HepG2 (cell line): ENCODE measurements around the gene ATP6V1F. TPM values are rescaled to one million over a fixed set of nuclear protein-coding genes. Genes with fewer than 3 reads are reported as not detected.

ENCODE experiments used
- ATAC-seq: fragments of 200-7000 bp; cut with Tn5 transposase; 3 replicates; pipeline ENCODE4 v1.9.1; 2020; ENCODE audit warnings: mild to moderate bottlenecking, moderate library complexity
- BruUV-seq: library from RNA; stranded (reverse); fragments of 400-500 nt; replicated peaks from 2 replicates; lab custom pipeline; 2021; lab: Mats Ljungman, UMichigan
- CTCF ChIA-PET: fragments of 300-600 bp; formaldehyde crosslinking; extraction: SDS; loops from one replicate; lab custom pipeline; 2021; ENCODE audit warnings: low total read pairs, inconsistent platforms, low intra/inter-chr PET ratio; lab: Yijun Ruan, JAX
- POLR2A ChIA-PET: fragments of 350-600 bp; sonication (Branson Sonifier 250); formaldehyde crosslinking; loops from one replicate; lab custom pipeline; 2020; ENCODE audit warnings: antibody characterized with exemption, inconsistent platforms; lab: Yijun Ruan, JAX
- DNase-seq: peaks from one replicate; pipeline ENCODE4 v3.0.0-alpha.2; 2015; ENCODE audit warnings: low spot score
- FAIRE-seq: peaks from 3 replicates; lab custom pipeline; 2011; peaks lifted over from hg19 to GRCh38; lab: Jason Lieb, UNC
- H2AFZ ChIP-seq: one replicate; pipeline ENCODE4 v1.6.1; 2011; ENCODE audit warnings: low read length, inconsistent platforms
- H3K27ac ChIP-seq: fragments of 300-600 bp; 3 replicates; pipeline ENCODE4 v1.8.0; 2011; ENCODE audit warnings: mixed run types, mild to moderate bottlenecking, mixed read lengths, low read length, inconsistent platforms; ENCODE audit not compliant: insufficient read depth; ENCODE audit errors: extremely low read length
- H3K27me3 ChIP-seq, 2 experiments: fragments of 200-600 bp in 1 of 2; 2 replicates in 1 of 2; 3 replicates in 1 of 2; pipeline versions ENCODE4 v1.6.0 to v1.8.0; 2011; ENCODE audit warnings: low read length in 2 of 2, mild to moderate bottlenecking in 2 of 2, moderate library complexity in 2 of 2, inconsistent platforms in 1 of 2; ENCODE audit not compliant: insufficient read depth in 2 of 2, control insufficient read depth in 1 of 2
- H3K36me3 ChIP-seq, 2 experiments: fragments of 200-600 bp in 1 of 2; replicated peaks in 1 of 2; 2 replicates in 1 of 2; 3 replicates in 1 of 2; pipeline versions ENCODE4 v1.5.1 to v1.8.0; 2011; ENCODE audit warnings: low read length in 2 of 2, inconsistent platforms in 1 of 2; ENCODE audit not compliant: insufficient read depth in 2 of 2, control insufficient read depth in 1 of 2
- H3K4me1 ChIP-seq: 2 replicates; pipeline ENCODE4 v1.5.1; 2012; ENCODE audit warnings: low read length, inconsistent platforms; ENCODE audit not compliant: insufficient read depth
- H3K4me2 ChIP-seq: 2 replicates; pipeline ENCODE4 v1.6.0; 2011; ENCODE audit warnings: low read depth, low read length, inconsistent platforms
- H3K4me3 ChIP-seq, 3 experiments: fragments of 200-600 bp in 1 of 3; sonication (generic), shearing (Covaris generic) in 1 of 3; replicated peaks in 1 of 3; 2 replicates each; pipeline ENCODE4 v1.5.1; 2011 to 2016; ENCODE audit warnings: low read length in 3 of 3, inconsistent platforms in 2 of 3, low read depth in 2 of 3, mild to moderate bottlenecking in 2 of 3, control low read depth in 1 of 3, mixed read lengths in 1 of 3; ENCODE audit not compliant: insufficient read depth in 1 of 3
- H3K79me2 ChIP-seq: one replicate; pipeline ENCODE4 v1.6.1; 2011; ENCODE audit warnings: low read length, inconsistent platforms; ENCODE audit not compliant: insufficient read depth
- H3K9ac ChIP-seq: 2 replicates; pipeline ENCODE4 v1.6.0; 2011; ENCODE audit warnings: mild to moderate bottlenecking, low read depth, low read length, inconsistent platforms; ENCODE audit not compliant: insufficient read depth
- H3K9me3 ChIP-seq: 2 replicates; pipeline ENCODE4 v1.5.1; 2012; ENCODE audit warnings: mild to moderate bottlenecking, low read length
- H4K20me1 ChIP-seq: 2 replicates; pipeline ENCODE4 v1.6.0; 2011; ENCODE audit warnings: inconsistent platforms, mild to moderate bottlenecking, low read length, moderate library complexity; ENCODE audit not compliant: insufficient read depth
- CEBPZ ChIP-seq: IDR thresholded peaks from 2 replicates; pipeline ENCODE4 v1.6.1; 2012; ENCODE audit warnings: low read length, improper control_type of control experiment
- FLYWCH1 ChIP-seq: sonication (generic); formaldehyde crosslinking; IDR thresholded peaks from 2 replicates; pipeline ENCODE4 v1.8.1; 2023; ENCODE audit warnings: mild to moderate bottlenecking, missing genetic modification reagents
- HOXD1 ChIP-seq: sonication (generic); formaldehyde crosslinking; IDR thresholded peaks from 2 replicates; pipeline ENCODE4 v1.5.0; 2020; ENCODE audit warnings: missing genetic modification reagents
- MED13 ChIP-seq: sonication (generic); formaldehyde crosslinking; IDR thresholded peaks from 2 replicates; pipeline ENCODE4 v1.5.0; 2020; ENCODE audit warnings: missing genetic modification reagents
- NFATC3 ChIP-seq: sonication (generic); formaldehyde crosslinking; IDR thresholded peaks from 2 replicates; pipeline ENCODE4 v1.5.1; 2020; ENCODE audit warnings: mild to moderate bottlenecking, missing genetic modification reagents
- PAWR ChIP-seq: sonication (generic); formaldehyde crosslinking; IDR thresholded peaks from 2 replicates; pipeline ENCODE4 v1.4.0; 2020; ENCODE audit warnings: missing genetic modification reagents, mild to moderate bottlenecking, borderline replicate concordance
- PHF8 ChIP-seq: sonication (generic); formaldehyde crosslinking; IDR thresholded peaks from 2 replicates; pipeline ENCODE4 v1.5.0; 2020; ENCODE audit warnings: missing genetic modification reagents
- SKI ChIP-seq: fragments of 450-650 bp; IDR thresholded peaks from one replicate; pipeline ENCODE4 v1.6.1; 2018; ENCODE audit warnings: mild to moderate bottlenecking; ENCODE audit not compliant: partially characterized antibody
- TFAP4 ChIP-seq: sonication (generic); IDR thresholded peaks from 2 replicates; pipeline ENCODE4 v1.6.1; 2016; ENCODE audit warnings: low read depth, borderline replicate concordance
- ZNF124 ChIP-seq: sonication (generic); formaldehyde crosslinking; IDR thresholded peaks from 2 replicates; pipeline ENCODE4 v1.4.0; 2020; ENCODE audit warnings: missing genetic modification reagents
- ZNF30 ChIP-seq: sonication (generic); formaldehyde crosslinking; IDR thresholded peaks from 2 replicates; pipeline ENCODE4 v1.5.0; 2020; ENCODE audit warnings: mild to moderate bottlenecking, missing genetic modification reagents
- ZNF317 ChIP-seq: sonication (generic); formaldehyde crosslinking; IDR thresholded peaks from 2 replicates; pipeline ENCODE4 v1.5.0; 2020; ENCODE audit warnings: mild to moderate bottlenecking, missing genetic modification reagents
- ZNF326 ChIP-seq: sonication (generic); formaldehyde crosslinking; IDR thresholded peaks from 2 replicates; pipeline ENCODE4 v1.4.0; 2020; ENCODE audit warnings: missing genetic modification reagents, borderline replicate concordance
- ZNF350 ChIP-seq: sonication (generic); formaldehyde crosslinking; IDR thresholded peaks from 2 replicates; pipeline ENCODE4 v1.4.0; 2020; ENCODE audit warnings: mild to moderate bottlenecking, low read depth, missing genetic modification reagents, borderline replicate concordance
- ZNF597 ChIP-seq: sonication (generic); formaldehyde crosslinking; IDR thresholded peaks from 2 replicates; pipeline ENCODE4 v1.5.0; 2020; ENCODE audit warnings: missing genetic modification reagents
- ZSCAN9 ChIP-seq: IDR thresholded peaks from 2 replicates; pipeline ENCODE4 v1.6.1; 2016; ENCODE audit warnings: borderline replicate concordance
- WGBS: methylation state at CpG from one replicate; pipeline ENCODE4 v1.1.6; 2017; ENCODE audit warnings: low lambda C conversion rate; 5-methylcytosine and 5-hydroxymethylcytosine counted together
- in situ Hi-C: cut with HindIII; loops from 2 replicates; pipeline ENCODE4 v1.10.0; 2017; ENCODE audit warnings: low pct_unique_long_range_greater_than_20kb; ENCODE audit not compliant: extremely low pct_ligation_motif_present
- intact Hi-C: fragments of 100-400 bp; cut with micrococcal nuclease; formaldehyde crosslinking; loops from one replicate; pipeline ENCODE4 v1.10.0; 2022; ENCODE audit not compliant: unreplicated experiment
- polyA plus RNA-seq, 8 experiments: library from polyadenylated mRNA; depleted of rRNA in 3 of 8; stranded (reverse) in 7 of 8; unstranded in 1 of 8; fragments of >200 nt; fragmentation: Illumina TruSeq in 4 of 8; extraction: Trizol in 4 of 8; gene quantifications; 2 replicates each; pipeline versions ENCODE4 v1.2.1 to v1.2.3, GENCODE V29; 2011 to 2016; ENCODE audit warnings: low read depth in 4 of 8, missing spikeins in 1 of 8, mixed read lengths in 1 of 8; ENCODE audit not compliant: insufficient read depth in 1 of 8
- total RNA-seq, 5 experiments: library from RNA; depleted of rRNA; stranded (reverse); fragments of >200 nt; fragmentation: Illumina TruSeq; extraction: Trizol; gene quantifications; 2 replicates each; pipeline ENCODE4 v1.2.3, GENCODE V29; 2016; ENCODE audit warnings: low read depth in 1 of 5

The ATP6V1F gene
- total and polyA plus RNA-seq, 2 of the 13 experiments (the other 11 are each of a cell fraction or from before 2014, with no cell fraction given): 87.2 to 132 TPM

GRCh38 chr7:128858380-128859231, 4.0 kb upstream of the ATP6V1F start:
- H3K4me2 ChIP-seq: no peak overlapping the region
- intact Hi-C loops: no loop called here
- H3K27ac ChIP-seq: no peak overlapping the region
- H2AFZ ChIP-seq: no peak overlapping the region
- FAIRE-seq: no peak
- ChIA-PET POLR2A (no interaction called here), CTCF (no interaction called here)
- H3K79me2 ChIP-seq: peaks cover 8% of the 10 kb centered on the region
- no peaks in the 10 kb centered on the region for H3K36me3 ChIP-seq
- H3K4me3 ChIP-seq: no peak overlapping the region
- H4K20me1 ChIP-seq: no peaks in the 10 kb centered on the region; the same call in 1 of the 2 replicates
- WGBS: 37% methylated on average over 11 of the region's 18 CpGs
- no peak for DNase-seq
- H3K9me3 ChIP-seq: no peaks in the 10 kb centered on the region
- H3K27me3 ChIP-seq: peaks cover 4 to 40% of the 10 kb centered on the region in 2 experiments; a peak in 4 of 5 replicates
- BruUV-seq: no TSS peak
- in situ Hi-C loops: no loop called here
- ATAC-seq: no peak
- H3K9ac ChIP-seq: no peak overlapping the region
- H3K4me1 ChIP-seq: peaks cover 9% of the 10 kb centered on the region
- TF ChIP-seq SKI: no peak
- TF ChIP-seq NFATC3 (CRISPR knock-in tag): no peak
- TF ChIP-seq CEBPZ: no peak
- TF ChIP-seq FLYWCH1 (CRISPR knock-in tag): no peak
- TF ChIP-seq MED13: no peak
- TF ChIP-seq TFAP4: no peak
- no peak for TF ChIP-seq PHF8 (CRISPR knock-in tag)
- TF ChIP-seq ZNF317 (CRISPR knock-in tag): no peak
- no peak for TF ChIP-seq ZSCAN9 (CRISPR knock-in tag)
- TF ChIP-seq ZNF124: no peak
- no peak for TF ChIP-seq HOXD1 (CRISPR knock-in tag)
- TF ChIP-seq ZNF326 (CRISPR knock-in tag): no peak
- no peak for TF ChIP-seq PAWR (CRISPR knock-in tag)
- no peak for TF ChIP-seq ZNF350 (CRISPR knock-in tag)
- TF ChIP-seq ZNF30 (CRISPR knock-in tag): no peak
- TF ChIP-seq ZNF597: no peak
